NCI-H187 treated with DMSO at 0.1 percent for 48 hours (cell line): ENCODE measurements around the gene CD84.
"Not testable (repeated sequence)": the region's sequence is repeated elsewhere in the genome, so short reads cannot be mapped to it uniquely, and the experiment has no call there.

ENCODE experiments used
- DNase-seq: peaks from one replicate; lab custom pipeline; 2025; lab: John Stamatoyannopoulos, UW

The CD84 gene

DNA sequence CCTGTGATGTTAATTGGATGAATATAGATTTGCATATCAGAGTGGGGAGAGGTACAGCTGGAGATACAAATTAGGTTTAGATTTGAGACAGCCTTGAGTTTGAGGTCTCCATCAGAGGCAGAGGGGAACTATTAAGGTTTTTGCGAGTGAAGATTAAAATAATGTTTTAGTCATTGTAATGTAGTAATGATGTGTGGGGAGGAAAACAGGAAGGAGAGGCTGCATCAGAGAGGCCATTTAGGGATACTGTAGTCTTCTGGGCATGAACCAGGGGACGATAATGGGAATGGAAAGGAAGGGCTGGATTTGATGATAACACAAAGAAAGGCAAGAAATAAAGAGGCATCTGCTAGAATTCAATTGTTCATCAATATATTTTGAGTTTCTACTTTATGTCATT, 9.5 kb downstream of the CD84 start:
- DNase-seq = no peak

DNA sequence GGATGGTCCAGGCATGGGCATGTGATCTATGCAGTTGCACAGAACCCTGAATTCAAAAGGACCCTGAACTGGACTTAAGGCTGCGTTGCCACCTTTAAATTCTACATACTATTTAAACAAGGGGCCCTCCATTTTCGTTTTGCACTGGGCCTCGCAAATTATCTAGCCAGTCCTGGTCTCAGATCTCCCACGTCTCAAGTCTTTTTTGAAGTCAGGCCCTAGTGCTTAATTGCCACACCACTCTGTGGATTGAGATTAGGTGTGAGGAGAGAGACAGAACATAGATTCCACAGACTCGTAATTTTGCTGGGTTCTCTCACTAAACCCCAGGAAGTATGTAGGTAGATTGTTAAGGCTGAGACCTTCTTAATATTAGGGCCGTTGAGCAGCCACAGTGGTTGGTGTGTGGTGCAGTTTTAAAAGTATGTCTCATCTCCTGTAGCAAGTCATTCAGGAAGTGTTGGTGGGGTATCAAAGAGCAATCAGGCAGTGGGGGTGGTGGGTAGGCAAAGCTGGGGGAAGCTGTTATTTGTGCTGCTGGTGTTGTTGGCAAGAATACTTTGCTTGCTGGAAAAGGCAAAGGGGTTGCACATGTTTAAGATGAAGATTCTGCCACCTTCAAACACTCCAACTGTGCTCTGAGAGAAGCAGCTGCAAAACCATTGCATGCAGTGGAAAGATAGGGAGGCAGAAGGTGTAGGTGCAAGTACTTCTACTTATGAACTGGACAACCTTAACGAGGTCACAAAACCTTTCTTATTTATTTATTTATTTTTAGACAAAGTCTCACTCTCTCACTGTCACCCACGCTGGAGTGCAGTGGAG, 11.2 kb downstream of the CD84 start:
- no peak for DNase-seq

GRCh38 chr1:160567341-160567740, 12.0 kb downstream of the CD84 start:
- DNase-seq = no peak

DNA sequence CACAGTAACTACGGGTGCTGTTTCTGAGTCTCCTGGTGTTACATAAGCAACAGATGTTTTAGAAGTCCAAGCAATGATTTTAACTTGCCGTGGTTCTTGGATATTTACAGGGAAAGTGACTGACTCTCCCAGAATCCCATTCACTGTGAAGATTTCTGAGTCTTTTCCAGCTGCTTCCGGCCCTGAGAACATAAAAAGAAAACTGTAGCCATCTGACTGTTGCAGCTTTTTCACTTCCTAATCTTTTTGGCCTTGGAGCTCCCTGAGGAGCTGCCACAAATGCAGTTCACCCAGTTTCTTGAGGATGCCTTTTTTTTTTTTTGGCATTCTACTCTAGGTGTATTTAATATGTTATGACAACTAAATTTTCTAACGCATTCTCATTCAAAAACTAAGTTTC, 13.7 kb downstream of the CD84 start:
- no peak for DNase-seq

DNA sequence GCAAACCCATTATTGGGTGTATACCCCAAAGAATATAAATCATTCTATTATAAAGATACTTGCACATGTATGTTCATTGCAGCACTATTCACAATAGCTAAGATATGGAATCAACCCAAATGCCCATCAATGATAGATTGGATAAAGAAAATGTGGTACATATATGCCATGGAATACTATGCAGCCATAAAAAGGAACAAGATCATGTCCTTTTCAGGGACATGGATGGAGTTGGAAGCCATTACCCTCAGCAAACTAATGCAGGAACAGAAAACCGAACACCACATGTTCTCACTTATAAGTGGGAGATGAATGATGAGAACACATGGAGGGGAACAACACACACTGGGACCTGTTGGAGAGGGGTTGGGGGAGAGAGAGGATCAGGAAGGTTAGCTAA, 16.1 kb downstream of the CD84 start:
- not testable (repeated sequence) for DNase-seq

- not testable (repeated sequence) for DNase-seq
These were observed 16.6 kb downstream of the CD84 start for GRCh38 chr1:160562745-160563144.

- DNase-seq = no peak
These were observed 18.5 kb downstream of the CD84 start for GRCh38 chr1:160560806-160561205.

GRCh38 chr1:160560045-160560705, 19.1 kb downstream of the CD84 start:
- DNase-seq = no peak

DNA sequence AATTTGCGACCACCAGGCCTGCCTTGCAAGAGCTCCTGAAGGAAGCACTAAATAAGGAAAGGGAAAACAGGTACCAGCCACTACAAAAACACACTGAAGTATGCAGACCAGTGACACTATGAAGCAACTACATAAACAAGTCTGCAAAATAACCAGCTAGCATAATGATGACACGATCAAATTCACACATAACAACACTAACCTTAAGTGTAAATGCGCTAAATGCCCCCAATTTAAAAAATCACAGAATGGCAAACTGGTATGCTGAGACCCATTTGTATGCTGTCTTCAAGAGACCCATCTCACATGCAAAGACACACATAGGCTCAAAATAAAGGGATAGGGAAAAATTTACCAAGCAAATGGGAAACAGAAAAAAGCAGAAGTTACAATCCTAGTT, 19.9 kb downstream of the CD84 start:
- not testable (repeated sequence) for DNase-seq

GRCh38 chr1:160558660-160559380, 20.5 kb downstream of the CD84 start:
- DNase-seq = no peak

DNA sequence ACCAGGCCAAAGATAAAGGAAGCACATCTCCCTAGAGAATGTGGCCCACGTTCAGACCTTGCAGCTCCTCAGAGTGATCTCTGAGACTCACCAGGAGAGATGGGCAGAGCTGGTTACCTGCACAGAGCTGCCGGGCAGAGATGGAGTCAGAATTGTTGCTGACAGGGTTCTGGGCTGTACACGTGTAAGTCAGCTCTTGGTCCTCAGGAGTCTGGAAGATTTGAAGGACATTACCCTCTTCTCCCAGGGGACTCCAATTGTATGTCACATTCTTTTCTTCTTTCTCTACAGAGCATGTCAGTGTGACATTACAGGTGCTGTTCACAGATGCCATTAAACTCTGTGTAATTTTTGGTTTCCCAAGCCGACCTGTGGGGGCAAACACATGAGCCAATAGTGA, 25.5 kb downstream of the CD84 start:
- DNase-seq = no peak

DNA sequence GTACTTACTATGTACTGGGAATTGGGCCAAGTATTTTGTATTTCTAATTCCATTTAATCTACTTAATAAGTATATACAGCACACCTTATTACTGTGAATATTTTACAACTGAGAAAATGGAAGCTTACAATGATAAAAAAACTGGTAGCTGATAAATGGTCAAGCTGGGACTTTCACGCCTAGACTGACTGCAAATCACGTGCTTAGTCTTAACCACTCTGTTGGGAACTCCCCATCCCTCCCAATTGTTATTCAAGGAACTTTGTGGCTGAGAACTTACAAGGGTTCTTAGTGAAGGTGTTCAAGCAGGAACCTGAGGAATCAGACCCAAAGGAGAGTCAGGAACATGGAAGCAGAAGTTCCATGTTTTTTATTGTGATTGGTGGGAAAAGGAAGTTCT, 26.9 kb downstream of the CD84 start:
- no peak for DNase-seq

DNA sequence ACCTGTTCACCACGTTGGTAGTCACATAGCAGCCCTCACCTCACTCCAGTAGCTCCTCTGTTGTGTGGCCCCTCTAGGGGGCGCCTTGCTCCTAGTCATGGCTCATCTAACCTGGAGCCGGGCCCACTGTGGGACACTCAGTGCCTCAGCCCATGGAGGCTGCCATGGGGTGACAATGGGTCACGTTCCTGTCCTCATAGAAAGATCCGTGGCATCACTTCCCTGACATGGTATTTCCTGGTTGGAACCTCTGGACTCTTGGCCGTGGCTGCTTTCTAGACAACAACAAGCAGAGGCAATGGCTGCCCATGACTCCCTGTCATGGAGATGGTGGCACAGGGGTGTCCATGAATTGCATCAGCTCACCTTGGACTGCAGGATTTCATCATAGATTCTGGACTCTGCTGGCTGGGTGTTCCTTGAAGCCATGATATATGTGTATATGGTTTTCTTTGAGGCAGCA, 28.7 kb downstream of the CD84 start:
- DNase-seq = no peak

- DNase-seq = no peak
These were observed 29.7 kb downstream of the CD84 start for GRCh38 chr1:160549665-160550006.

DNA sequence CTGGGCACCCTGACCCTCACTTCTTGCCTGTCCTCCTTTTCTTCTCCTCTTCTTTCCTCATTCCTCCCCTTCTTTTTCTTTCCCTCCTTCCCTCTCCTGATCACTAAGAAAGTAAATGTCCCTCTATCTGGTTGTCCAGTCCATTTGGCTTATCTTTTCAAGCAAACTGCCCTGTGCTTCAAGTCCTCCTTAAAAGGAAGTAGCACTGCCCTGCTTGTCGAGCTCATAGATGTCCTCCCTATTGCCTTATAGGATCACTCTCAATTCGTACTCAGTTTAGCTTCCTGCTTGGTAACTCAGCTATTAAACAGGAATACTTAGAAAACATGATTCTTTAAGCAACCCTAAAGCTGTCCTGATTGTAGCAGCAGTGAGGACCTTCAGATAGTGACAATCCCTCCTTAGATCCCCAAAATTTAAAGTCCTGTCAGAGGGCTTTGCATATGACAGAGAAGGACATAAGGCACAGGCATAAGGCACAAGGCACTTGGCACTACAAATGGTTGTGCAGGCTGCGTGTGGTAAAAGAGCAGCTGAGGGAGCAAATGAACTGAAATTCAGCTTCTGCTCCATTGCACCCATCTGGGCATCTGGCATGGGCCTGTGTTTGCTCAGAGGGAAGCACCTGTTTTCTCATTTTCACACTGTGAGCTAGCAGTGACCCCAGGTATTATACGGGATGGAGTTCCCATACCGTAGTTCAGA, 30.2 kb downstream of the CD84 start:
- no peak for DNase-seq

DNA sequence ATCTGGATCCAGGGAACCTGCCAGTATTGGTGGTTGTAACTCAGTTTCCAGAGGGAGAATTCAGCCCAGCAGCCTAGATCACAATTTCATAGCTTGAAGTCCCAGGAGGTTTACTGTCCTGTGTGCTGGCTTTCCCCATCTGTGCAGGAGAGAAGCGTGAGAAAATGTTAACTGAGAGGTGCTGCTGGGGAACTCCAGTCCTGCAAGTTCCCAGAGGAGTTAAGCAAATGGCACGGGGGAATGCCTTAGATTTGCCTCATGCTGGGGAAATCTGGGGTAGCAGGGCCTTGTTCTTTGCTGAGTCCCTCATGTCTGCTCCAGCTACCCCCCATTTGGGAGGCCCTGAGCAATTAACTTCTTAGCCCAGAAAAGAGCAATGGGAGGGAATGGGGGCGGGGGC, 31.1 kb downstream of the CD84 start:
- DNase-seq = no peak

DNA sequence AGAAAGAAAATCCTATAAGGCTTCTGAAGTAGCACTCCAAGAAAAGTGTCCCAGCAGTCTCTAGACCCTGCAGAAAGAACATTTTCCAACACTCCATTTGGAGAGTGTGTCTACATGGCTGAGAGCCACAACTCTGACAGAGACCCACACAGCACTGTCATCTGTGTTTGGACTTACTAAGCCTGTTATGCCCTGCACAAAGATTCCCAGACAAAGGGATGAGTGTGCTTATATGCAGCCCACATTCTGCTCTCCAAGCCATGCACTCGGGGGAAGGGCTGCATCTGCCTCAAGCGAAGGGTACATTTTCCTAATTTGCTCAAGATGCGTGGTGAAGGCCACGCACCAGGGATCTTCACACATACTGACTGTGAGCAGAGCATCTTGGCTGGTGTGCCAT, 31.9 kb downstream of the CD84 start:
- DNase-seq = no peak

- DNase-seq = no peak
These were observed 32.4 kb downstream of the CD84 start for GRCh38 chr1:160546942-160547341.

DNA sequence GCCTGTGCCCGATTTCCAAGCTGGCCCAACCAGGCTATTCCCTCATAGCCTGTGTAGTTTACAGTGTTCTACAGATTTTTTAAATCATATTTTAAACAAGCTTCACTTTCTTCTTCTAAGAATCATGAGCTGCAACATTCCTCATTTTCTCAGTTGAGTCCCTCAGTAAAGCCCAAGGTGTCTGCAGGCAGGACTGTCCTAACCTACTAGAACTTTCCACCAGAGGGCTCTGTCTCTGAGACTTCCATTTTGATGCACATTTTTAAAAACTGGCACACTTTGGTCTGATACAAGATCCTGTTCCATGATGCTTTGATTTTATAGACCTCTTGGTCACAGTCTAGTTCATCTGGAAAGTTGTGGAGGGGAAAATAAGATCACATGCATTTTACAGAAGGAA, 34.6 kb downstream of the CD84 start:
- DNase-seq = no peak

GRCh38 chr1:160542303-160542945, 36.9 kb downstream of the CD84 start:
- DNase-seq = no peak

GRCh38 chr1:160541622-160542302, 37.5 kb downstream of the CD84 start:
- DNase-seq = no peak
